ENCODE measurements around the gene ABCC3.

ABCC3 gene

DNA sequence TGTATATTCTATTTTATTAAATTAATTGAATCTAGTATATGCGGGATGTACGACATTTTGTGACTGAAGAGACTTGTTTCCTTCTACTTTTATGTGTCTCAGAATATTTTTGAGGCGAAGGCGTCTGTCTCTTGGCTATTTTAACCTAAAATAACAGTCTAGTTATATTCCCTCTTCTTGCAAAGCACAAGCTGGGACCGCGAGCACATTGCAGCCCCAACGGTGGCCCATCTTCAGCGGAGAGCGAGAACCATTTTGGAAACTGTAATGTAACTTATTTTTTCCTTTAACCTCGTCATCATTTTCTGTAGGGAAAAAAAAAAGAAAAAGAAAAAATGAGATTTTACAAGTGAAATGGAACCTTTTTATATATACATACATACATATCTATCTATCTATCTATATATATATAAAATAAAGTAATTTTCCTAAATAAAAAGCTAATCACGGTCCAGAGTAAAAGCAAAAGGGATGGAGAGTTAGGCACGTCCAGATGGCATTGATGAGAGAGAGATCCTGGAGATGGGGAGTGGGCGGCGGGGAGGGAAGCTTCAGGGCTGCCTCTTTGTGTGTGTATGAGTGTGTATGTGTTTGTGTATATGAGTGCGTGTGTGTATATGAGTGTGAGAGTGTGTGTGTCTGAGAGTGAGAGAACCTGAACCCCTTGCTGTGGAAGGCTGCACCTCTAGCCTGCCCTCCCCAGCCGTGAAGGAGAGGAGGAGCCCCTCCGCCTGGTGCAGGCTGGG, 7.5 kb upstream of the ABCC3 start:
- DNase-seq (ENCODE audit: low spot score), result no peak

DNA sequence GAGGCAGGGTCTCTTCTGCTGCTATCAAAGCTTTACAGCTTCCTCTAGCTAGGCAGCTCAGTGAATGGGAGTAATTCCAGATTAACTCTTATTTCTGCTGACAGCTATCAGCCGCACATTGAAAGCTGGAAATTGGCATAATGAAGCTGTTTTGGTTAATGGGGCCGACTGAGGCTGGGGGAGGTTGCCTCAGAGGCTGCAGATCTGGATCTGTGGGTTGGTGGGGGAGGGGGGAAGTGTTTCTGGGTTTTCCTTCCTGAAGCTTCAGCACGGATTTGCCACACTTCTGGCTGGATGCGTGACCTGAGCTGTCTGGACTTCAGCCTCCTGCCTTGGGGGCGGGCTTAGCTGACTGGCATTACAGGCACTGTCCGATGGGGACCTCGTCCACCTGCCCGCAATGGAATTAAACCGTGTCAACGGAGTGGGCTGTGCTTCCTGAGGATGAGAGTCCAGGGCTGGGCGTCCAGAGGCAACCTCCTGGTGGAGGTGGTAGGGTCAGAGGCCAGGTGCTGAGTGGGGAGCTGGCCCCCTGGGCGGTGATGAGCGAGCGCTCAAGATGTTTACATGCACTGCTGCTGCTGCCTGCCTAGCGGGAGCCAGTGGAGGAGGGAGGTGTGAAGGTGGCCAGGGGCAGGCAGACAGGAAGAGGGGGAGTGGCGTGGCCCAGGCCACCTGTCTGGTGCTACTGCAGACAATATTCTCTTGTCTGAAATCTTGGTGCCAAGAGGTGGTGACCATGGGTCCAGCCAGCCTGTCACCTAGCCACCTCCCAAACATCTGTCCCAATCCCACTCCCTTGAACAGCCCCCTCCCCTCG, 6.7 kb upstream of the ABCC3 start:
- DNase-seq (ENCODE audit: low spot score), result peak; percentile 88

DNA sequence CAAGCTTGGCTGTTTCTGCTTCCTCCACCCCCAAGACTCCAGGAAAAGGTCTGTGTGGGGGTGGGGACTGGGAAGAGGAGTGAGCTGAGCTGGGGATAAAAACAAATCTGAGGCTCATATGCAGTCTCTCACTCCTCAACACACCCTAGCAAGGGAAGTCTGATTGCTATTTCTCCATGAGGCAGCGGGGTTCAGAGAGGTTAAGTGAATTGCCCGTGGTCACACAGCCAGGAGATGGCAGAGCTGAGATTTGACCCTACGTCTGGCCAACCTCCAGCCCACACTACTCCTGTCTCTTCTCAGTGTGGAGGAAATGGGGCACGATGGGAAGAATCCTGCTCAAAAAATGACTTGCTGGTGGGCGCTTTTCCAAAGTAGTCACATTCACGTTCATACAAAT, 4.8 kb upstream of the ABCC3 start:
- no peak for DNase-seq (ENCODE audit: low spot score)

DNA sequence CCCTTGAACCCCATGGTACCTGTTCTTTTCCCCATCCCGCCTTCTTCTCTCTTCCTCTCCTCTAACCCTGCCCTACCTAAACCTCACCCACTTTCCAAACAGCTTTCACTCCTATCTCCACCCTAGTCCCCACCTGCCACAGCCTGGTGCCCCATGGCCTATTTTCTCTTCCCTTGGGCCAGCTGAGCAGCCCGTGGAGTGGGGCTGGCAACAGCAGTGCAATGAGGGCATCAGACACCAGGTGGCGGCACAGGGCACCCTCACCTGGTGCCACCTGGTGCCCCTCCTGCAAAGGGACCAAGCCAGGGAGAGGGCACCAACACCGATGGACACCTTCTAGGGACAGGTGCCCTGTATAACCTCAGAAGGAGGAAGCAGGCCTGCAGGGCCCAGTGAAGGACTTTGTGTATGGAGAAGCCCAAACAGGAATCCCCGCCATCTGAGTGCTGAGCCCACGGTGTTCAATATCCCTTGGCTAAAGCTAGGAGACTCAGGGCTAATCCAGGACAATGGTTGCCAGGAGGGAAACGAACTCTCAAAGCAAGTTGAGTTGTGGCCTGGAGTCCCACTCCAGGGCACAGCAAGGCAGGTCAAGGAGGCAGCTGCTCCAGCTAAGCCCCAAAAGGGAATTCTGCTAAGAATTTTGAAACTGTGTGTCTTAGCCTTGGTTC, 4.0 kb upstream of the ABCC3 start:
- DNase-seq (ENCODE audit: low spot score), result peak; percentile 82

DNA sequence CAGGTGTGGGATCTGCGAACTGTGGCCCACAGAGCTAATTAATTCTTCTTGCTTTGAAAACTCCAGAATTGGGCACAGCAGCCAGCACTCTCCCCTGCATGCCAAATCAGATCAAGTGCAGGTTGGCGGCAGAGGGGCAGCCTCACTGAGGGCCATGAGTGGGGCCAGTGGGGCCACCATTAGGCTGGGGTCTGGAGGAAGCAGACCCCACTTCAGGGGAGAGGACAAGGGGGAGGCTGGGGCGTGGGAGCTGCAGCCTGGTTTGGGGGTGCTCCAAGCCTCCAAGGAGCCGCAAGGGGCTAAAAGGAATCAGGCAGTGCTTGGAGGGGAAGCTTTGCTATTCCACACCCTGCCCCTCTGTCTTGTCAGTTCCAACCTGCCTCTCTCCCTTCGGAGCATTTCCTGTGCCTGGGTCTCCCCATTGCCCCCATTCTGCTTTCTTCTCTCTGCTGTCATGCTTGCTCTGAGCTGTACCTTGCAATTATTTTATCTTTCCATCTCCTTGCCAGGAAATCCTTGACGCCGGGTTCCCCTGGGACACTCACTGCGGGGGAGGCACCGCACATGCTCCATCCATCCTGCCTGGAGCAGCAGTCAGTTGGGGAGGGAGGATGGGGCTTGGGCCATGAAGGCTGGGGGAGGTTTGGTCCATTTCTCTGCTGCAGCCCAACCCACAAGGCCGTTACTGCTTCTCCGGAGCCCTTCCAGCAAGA, 3.3 kb upstream of the ABCC3 start:
- no peak for DNase-seq (ENCODE audit: low spot score)

DNA sequence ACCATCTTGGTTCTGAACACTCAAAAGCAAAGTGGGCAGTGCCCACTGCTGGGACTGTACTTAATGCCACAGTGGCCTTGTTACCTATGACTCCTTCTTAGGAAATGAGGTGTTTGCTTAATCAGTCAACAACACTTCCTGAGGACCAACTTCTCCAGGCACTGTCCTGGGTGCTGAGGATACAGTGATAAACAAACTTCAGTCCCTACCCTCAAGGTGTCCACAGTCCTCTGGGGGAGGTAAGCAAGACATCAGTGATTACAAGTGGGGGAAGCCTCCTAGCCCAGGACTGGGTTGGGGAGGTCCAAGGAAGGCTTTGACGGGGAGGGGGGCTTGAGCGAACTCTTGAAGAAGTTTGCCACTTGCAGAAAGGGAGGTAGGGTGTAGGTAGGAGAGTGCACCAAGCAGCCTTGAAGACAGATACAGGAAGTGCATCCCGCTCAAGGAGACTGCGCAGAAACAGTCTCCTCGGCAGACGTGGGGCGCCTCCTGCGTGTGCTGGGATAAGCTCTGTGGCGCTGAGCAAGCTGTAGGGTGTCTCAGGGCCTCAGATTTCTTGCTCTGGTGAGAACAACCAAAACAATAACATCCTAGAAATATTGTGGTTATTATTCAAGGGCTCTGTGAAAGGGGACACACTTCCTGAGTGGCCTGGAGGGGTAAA, 2.6 kb upstream of the ABCC3 start:
- no peak for DNase-seq (ENCODE audit: low spot score)

DNA sequence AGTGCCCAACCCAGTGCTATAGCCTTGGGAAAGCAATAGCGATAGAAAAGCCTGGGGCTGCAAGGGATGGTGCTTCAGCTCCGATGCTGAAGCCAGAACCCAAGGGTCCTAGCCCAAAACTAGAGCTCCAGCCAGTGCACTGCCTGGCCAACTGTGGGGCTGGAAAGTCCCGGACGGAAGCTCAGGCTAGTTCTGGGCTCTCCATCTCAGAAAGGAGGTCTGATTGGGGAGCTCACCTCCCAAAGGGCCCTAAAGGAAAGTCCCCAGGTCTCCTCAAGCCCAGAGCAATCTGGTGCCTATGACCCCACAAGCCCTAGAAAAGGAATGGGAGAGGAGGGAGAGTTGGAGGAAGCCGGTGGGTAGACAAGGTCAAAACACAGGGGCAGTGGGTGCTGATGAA, 2.0 kb upstream of the ABCC3 start:
- DNase-seq (ENCODE audit: low spot score), result no peak

DNA sequence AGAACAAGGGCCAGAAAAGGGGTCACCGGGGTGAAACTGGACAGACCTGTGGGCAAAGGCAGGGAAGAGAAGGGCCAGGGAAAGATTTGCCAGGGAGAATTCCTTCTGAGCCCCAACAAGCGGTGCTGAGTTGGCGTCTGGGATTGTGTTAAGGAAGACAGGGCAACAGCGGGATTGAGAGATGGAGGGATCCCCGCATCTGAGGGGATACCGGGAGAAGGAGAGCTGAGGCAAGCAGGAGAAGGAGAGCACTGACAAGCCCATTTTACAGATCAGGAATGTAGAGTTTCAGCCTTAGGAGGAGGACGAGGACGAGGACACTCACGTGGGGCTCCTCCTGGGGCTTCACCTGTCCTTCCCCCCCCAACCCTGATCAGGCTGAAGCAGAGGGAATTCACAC, 998 bp upstream of the ABCC3 start:
- no peak for DNase-seq (ENCODE audit: low spot score)

DNA sequence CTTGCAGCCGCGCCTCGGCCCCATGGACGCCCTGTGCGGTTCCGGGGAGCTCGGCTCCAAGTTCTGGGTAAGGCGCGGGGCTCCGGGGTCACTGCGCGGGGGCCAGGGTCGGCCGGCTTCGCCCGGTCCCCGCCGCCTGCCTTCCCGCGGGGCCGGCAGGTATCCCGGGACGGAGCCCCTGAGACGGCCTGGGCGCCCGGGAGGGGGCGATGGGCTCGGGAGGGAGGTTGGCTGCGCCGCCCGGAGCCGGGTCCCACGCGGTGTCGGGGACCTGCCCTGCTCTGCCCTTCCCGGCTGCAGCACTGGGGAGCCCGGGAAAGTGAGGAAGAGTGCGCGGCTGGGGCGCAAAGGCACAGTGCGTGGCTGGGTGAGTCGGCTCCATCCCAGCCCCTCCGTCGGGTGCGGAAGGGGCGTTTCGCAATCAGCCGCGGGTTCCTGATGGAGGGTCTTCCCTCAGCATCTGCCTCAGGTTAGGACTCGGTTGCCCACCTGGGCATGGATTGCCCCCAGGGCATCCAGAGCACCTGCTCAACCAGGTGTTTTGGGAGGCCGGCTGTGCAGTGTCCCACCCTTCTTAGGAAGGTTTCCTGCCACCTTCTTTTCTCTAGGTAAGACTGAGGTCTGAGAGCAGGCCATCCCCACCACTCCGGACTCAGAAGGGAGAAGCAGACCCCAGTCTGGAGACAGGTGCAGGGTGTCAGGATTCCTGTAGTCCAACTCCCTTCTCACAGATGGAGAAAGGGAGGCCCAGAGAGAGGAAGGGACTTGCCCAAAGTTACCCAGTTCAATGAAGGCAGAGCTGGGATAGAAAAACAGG, 442 bp downstream of the ABCC3 start:
- DNase-seq (ENCODE audit: low spot score), result no peak

DNA sequence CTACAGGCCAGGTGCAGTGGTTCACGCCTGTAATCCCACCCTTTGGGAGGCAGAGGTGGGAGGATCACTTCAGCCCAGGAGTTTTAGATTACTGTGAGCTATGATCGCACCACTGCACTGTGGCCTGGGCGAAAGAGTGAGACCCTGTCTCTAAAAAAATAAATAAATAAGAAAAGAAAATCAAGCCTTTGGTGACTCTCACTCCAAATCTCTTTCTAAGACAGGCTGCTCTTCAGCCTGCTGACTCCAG, 976 bp downstream of the ABCC3 start:
- DNase-seq (ENCODE audit: low spot score), result no peak

DNA sequence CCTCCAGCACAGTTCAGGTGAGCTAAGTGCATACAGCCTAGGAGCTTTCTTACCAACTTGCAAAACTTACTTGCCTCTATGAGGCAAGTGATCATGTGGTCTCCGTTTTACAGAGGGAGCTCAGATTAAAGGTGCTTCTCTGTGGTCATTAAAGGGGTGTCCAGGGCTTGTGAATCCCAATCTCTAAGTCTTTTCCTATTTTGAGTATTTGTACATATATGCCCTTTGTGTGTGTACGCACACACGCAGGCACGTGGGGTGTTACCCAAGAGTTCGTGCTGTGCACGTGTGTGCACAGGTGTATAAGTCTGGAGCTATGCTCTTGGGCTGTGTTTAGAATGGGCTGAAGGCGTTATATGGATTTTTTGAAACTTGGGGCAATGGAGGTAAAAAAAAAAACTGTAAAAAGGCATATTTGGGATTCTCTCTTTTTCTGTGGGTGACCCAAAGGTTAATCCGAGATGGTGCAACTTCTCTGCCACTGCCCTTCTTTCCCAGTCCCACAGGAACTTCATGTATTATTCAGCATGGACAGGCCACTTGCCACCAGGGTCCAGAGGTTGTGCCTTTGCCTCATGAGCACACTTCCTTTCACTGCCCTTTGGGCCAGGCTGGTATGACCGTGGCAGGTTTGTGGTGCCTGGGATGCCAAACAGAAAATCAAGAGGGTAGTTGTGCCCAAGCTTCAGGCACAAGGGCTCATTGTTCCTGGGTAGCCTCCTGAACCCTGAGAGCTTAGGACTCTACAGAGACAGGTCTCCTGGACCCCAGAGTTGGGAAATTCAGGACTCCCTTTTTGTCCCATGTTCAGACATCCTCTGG, 1.5 kb downstream of the ABCC3 start:
- no peak for DNase-seq (ENCODE audit: low spot score)

DNA sequence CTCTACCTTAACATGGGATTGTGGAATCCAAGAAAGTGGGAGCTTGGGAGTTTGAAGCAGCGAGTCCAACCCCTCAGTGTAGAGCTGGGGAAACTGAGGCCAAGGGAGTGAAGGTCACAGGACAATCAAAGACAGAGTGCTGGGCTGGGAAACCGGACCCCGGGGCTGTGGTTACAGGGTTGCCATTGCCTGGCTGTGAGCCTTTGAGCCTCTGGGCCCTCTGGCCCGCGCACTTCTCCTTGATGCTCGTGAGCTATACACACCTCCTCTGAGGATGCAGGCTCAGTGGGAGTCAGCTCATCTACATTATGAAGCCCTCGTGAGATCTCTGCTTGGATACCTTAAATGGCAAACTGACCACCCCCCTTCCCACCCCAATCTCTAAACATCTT, 2.1 kb downstream of the ABCC3 start:
- DNase-seq (ENCODE audit: low spot score), result no peak

DNA sequence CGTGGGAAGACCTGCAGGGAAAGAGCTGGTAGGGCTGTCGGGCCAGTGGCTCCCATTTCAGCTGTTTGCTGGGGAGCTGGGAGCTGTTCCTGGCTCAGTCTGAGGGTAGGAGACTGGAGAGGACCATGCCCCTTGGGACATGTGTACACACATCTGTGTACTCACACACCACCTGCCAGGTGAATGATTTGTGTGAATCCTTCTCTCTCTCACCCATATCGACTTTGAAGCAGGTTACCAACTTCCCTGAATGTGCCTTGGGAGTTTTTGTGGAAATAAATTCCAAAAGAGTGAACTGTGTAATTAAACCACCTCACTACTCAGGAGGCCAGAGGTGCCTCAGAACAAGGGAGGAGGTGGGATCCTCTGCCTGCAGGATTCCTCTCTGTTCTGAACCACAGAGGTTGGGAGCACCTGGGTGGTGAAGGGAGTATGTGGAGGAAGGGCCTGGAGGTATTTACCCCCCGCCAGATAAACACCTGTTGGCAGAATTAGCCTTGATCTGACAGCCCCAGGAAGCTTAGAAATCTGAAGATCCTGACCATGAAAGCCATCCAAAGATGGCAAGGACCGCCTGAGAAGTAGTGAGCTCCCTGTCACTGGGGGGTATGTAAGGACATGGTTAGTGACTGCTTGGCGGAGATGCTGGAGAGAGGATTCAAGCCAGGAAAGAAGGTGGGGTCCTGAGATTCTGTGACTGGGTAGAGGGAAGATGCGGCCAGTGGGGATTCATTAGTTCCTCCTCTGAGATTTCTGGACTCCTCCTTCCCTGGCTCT, 3.3 kb downstream of the ABCC3 start:
- DNase-seq (ENCODE audit: low spot score), result no peak

DNA sequence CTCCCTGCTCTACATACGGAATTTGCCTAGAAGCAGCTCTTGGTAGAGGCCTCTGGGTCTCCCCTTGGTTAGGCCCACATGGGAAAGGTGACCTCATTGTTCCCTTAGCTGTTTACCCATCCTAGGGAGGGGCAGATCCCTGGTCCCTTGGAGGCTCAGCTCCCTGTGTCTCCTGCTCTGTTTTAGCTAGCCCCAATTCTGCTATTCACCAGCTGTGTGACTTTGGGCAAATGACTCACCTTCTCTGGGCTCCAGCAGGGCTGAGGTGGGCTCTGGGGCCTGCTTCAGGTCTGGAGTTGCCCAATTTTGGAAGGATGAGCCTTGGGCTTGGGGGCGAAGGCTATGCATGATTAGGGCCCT, 3.9 kb downstream of the ABCC3 start:
- no peak for DNase-seq (ENCODE audit: low spot score)

DNA sequence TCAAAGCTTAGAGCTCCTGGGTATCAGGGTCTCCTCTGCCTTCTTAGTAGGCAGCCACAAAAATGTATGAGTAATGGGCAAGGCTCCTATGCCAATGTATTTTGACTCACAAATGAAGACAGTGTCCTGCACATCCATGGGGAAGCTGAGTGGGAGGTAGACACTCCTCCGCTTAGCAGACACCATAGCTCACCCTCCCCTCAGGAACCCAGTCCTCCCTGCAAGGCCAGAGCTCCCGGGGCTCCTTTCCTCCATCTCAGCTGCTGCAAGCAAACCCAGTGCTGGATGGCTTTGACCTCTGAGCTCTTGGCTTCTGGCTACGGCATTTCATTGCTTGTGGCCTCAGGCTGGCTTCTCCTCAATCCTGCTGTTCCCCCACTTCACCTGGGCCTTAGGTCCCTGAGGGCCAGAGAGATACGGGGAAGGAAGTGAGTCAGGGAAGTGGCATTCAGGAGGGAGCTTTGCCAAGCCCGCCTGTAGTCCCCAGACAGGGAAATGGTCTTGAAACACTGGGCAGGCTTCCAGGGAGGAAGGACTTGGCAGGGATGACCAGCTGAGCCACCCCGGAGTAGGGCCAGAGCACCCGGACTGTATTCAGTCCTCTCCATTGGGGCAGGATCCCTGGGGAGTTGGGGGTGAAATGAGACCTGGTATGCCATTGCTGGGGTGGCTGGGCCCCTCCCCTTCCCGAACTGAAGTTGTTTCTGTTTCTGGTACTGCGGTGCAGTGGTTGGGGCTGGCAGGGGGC, 4.5 kb downstream of the ABCC3 start:
- DNase-seq (ENCODE audit: low spot score), result no peak

DNA sequence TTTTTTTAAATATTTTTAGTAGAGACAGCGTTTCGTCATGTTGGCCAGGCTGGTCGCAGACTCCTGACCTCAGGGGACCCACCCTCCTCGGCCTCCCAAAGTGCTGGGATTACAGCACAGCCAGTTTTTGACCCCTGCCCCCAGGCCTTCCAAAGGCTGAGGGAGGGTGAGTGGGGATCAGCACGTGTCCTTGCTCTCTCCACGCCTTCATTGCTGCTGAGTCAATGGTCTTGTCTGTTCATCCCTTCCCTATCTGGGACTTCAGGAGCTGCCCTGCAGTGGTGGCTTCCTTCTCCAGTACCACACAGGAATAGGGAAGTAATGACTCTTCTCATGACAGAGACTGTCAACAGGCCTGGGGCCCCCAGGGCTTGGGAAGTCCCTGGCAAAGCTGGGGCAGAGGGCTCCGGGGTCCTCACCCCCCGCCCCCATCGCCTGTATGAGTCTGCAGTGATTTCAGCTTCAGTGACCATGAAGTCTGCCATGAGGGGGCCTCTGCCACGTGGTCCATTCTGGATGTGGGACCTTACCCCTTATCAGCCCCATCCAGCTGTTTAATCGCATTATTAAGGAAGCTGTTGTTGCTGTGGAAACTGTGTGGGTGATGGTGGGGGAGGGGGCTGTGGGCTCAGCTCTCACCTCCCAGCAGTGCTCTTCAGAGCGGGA, 6.1 kb downstream of the ABCC3 start:
- DNase-seq (ENCODE audit: low spot score), result no peak

DNA sequence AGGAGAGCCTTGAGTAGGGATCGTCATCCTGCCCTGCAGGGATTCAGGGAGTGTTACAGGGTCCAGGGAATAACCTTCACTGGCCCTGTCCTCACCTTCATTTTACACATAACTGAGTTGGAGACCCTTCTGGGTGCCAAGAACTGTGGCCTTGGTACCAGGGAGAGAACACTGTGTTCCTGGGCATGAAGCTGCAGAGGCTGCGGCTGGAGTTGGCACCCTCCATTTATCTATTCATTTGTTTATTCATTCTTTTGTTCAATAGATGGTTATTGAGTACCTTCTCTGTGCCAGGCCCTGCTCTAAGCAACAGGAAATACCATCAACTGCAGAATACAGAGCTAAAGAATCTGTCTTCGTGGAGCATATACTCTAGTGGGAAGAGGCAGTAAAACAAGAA, 6.7 kb downstream of the ABCC3 start:
- DNase-seq (ENCODE audit: low spot score), result no peak

DNA sequence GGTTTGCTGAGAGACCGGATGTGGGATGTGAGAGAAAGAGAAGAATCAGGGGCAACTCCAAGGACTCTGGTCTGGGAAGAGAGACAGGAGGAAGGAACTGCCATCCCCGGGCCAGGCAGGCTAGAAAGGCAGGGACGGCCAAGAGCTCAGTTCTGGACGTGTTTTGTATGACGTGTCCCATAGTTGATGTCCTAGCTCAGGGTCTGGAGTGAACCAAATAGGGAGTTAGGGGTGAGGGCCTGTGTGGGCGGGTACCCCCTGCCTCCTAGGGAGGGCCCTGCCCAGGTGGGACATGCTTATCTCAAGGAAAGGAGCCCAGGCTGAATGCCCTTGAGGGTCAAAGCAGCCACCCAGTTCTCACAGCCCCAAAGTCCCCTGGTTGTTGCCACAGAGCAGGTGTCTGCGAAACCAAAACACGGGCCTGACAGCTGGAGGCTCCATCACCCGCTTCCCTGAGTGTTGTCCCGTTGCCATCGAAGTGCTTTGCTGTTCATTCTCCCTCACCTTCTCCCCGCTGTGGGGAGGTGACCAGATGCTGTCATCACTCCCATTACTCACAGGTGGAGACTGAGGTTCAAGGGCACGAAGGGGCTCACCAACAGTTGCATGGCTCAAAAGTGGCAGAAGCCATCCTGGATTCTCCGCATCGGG, 7.5 kb downstream of the ABCC3 start:
- no peak for DNase-seq (ENCODE audit: low spot score)
